Activated T-cell treated with anti-CD3 and anti-CD28 coated beads, Interleukin-2, amount 50 U/mL, for 48 hours (primary cell): Measurements from ENCODE around the gene RTF2.

Source experiments
- DNase-seq, 2 experiments: peaks; one replicate each; pipeline ENCODE4 v3.0.0-alpha.2; 2020

RTF2 gene

GRCh38 chr20:56439771-56440291 lies 28.6 kb upstream of the RTF2 start:
- peak; percentile 42 to 43 for DNase-seq

GRCh38 chr20:56440346-56441007 lies 27.9 kb upstream of the RTF2 start:
- peak; percentile 42 to 61 for DNase-seq

- DNase-seq = peak in 1 of 2 experiments; percentile 26
Observed at GRCh38 chr20:56442389-56443365, 25.8 kb upstream of the RTF2 start.

GRCh38 chr20:56443654-56444540 lies 24.5 kb upstream of the RTF2 start:
- no peak for DNase-seq

- no peak for DNase-seq
Observed at GRCh38 chr20:56445130-56445529, 23.3 kb upstream of the RTF2 start.

GRCh38 chr20:56445540-56445939 lies 22.9 kb upstream of the RTF2 start:
- DNase-seq = no peak

GRCh38 chr20:56447227-56447626 lies 21.2 kb upstream of the RTF2 start:
- DNase-seq = no peak

GRCh38 chr20:56449459-56449858 lies 19.0 kb upstream of the RTF2 start:
- no peak for DNase-seq

GRCh38 chr20:56451056-56451765 lies 17.2 kb upstream of the RTF2 start:
- no peak for DNase-seq

GRCh38 chr20:56453352-56453751 lies 15.1 kb upstream of the RTF2 start:
- DNase-seq = no peak

GRCh38 chr20:56454754-56455153 lies 13.7 kb upstream of the RTF2 start:
- DNase-seq = peak in 1 of 2 experiments; percentile 28

- DNase-seq = no peak
Observed at GRCh38 chr20:56458206-56458821, 10.1 kb upstream of the RTF2 start.

- DNase-seq = no peak
Observed at GRCh38 chr20:56460459-56460858, 8.0 kb upstream of the RTF2 start.

GRCh38 chr20:56461576-56461975 lies 6.9 kb upstream of the RTF2 start:
- no peak for DNase-seq

- DNase-seq = no peak
Observed at GRCh38 chr20:56463428-56463827, 5.0 kb upstream of the RTF2 start.

- DNase-seq = no peak
Observed at GRCh38 chr20:56465997-56466396, 2.4 kb upstream of the RTF2 start.

- no peak for DNase-seq
Observed at GRCh38 chr20:56467968-56468315, 485 bp upstream of the RTF2 start.

- no peak for DNase-seq
Observed at GRCh38 chr20:56469077-56469449, 636 bp downstream of the RTF2 start.

- DNase-seq = no peak
Observed at GRCh38 chr20:56483970-56484369, 15.5 kb downstream of the RTF2 start.

- no peak for DNase-seq
Observed at GRCh38 chr20:56487216-56487615, 18.8 kb downstream of the RTF2 start.

GRCh38 chr20:56488566-56488965 lies 20.1 kb downstream of the RTF2 start:
- no peak for DNase-seq

GRCh38 chr20:56501116-56501515 lies 32.7 kb downstream of the RTF2 start:
- no peak for DNase-seq
